Measurements from ENCODE around the gene DLG5. TPM values are rescaled to one million over a fixed set of nuclear protein-coding genes. Genes with fewer than 3 reads are reported as not detected.

The DLG5 gene
- total RNA-seq, 2 donors from 2014 or later, result 26.1 to 47.5 TPM

DNA sequence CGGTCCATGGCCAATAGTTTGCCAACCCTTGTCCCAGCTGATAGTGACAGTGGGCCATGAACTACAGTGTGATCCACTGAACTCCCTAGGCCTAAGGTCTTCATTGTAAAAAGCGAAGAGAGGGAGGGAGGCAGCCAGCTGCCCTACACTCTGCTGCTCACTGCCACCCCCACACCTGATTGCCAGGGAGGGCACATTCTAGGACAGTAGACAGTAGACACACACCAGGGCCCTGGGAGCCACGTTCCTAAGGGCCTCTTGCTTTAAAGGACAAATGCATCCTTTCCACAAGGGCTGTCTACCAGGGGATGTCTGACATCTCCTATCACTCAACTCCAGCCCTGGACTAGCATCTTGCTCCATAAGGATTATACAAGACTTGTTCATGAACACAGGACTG is 122.2 kb downstream of the DLG5 start:
- intact Hi-C loops (cut with DNase I), result no loop called here
- peaks cover 7% of the 10 kb centered on the region for H3K36me3 ChIP-seq

DNA sequence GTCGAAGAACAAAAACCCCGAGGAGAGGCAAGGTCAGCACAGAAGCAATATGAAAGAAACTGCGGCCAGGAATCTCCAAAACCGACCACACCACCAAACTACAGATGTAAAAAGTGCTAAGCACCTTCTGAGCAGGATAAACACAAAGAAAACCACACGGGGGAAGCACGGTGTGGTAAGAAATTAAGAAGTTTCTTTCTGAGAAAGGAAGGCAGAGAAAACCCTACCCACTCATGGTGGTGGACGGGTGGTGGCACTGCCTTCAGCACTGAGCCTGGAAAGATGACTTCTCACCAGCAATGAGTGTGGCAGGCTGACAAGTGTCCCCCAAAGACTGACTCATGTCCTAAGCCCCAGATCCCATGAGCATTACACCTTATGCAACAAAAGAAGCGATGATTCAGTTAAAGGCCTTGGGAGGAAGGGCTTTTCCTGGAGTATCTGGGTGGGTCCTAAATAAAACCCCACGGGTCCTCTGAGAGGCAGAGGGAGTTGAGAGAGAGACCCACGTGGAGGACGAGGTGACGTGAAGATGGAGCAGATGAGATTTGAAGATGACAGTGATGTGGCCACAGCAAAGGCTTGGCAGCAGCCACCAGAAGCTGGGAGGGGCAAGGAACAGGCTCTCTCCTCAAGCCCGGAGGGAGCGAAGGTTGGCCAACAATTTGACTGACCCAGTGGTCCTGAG is 124.9 kb downstream of the DLG5 start:
- Histone ChIP-seq H3K27ac (no peak overlapping the region), H3K4me3 (no peak overlapping the region), H3K9ac (ENCODE audit: low read depth in 2 of 2, low read length in 2 of 2) (no peak overlapping the region), H3K36me3 (peaks cover 7% of the 10 kb centered on the region), H3K9me3 (no peaks in the 10 kb centered on the region), H3K4me1 (no peaks in the 10 kb centered on the region), H3K27me3 (no peaks in the 10 kb centered on the region)
- TF ChIP-seq, protein P1, sequence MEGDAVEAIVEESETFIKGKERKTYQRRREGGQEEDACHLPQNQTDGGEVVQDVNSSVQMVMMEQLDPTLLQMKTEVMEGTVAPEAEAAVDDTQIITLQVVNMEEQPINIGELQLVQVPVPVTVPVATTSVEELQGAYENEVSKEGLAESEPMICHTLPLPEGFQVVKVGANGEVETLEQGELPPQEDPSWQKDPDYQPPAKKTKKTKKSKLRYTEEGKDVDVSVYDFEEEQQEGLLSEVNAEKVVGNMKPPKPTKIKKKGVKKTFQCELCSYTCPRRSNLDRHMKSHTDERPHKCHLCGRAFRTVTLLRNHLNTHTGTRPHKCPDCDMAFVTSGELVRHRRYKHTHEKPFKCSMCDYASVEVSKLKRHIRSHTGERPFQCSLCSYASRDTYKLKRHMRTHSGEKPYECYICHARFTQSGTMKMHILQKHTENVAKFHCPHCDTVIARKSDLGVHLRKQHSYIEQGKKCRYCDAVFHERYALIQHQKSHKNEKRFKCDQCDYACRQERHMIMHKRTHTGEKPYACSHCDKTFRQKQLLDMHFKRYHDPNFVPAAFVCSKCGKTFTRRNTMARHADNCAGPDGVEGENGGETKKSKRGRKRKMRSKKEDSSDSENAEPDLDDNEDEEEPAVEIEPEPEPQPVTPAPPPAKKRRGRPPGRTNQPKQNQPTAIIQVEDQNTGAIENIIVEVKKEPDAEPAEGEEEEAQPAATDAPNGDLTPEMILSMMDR (IDR thresholded peaks at IDR 0.05), result no peak
- intact Hi-C loops (cut with DNase I), result no loop called here
- no peak for DNase-seq

More for the DNA sequence above, 122.2 kb downstream of the DLG5 start:
- H3K9ac ChIP-seq (ENCODE audit: low read depth in 2 of 2, low read length in 2 of 2), result no peak overlapping the region
- H3K4me3 ChIP-seq, result no peak overlapping the region
- no peaks in the 10 kb centered on the region for H3K9me3 ChIP-seq
- no peak for DNase-seq
- TF ChIP-seq, protein P1 (IDR thresholded peaks at IDR 0.05), result no peak
- no peaks in the 10 kb centered on the region for H3K4me1 ChIP-seq
- H3K27ac ChIP-seq, result no peak overlapping the region
- H3K27me3 ChIP-seq, result no peaks in the 10 kb centered on the region

DNA sequence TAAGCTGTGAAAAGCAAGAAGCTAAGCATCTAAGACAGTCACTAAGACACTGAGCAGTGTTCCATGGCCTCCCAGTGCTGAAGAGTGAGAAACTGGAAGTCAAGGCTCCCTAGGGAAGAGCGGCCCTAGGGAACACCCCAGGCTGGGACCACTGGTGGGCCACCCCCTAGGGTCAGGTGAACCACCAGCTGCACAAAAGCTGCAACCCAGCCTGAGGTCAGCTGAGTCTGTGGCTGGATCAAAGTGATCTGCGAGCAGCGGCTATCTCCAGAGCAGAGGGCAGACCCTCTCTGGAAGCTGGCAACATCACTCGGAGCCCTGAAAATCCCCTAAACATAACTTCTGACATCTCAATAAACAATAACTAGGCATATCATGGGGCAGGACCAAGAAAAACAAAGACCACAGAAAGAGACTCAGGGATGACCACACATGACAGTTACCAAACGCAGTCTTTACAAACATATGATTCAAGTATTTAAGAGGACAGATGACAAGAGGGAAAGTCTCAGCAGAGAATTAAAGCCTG is 125.8 kb downstream of the DLG5 start:
- no peak for DNase-seq
- TF ChIP-seq, protein P1 (IDR thresholded peaks at IDR 0.05), result no peak
- intact Hi-C loops (cut with DNase I), result no loop called here
- Histone ChIP-seq H3K27me3 (no peaks in the 10 kb centered on the region), H3K4me1 (no peaks in the 10 kb centered on the region), H3K27ac (no peak overlapping the region), H3K9me3 (no peaks in the 10 kb centered on the region), H3K9ac (ENCODE audit: low read depth in 2 of 2, low read length in 2 of 2) (no peak overlapping the region), H3K4me3 (no peak overlapping the region), H3K36me3 (peaks cover 7% of the 10 kb centered on the region)

DNA sequence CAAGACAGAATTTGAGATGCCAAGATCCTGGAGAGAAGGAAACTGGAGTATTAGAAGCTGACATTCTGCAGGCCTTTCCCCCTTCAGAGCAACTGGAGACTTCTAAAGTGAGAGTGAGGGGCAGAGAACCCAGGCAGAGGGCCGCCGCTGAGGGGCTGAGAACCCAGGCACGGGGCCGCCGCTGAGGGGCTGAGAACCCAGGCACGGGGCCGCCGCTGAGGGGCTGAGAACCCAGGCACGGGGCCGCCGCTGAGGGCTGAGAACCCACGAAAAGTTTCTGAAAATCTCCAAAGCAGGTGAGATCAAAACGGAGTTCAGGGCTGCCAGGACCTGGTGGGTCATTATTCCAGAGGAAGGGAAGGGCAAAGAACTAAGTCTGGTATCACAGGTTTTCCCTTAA is 126.2 kb downstream of the DLG5 start:
- intact Hi-C loops (cut with DNase I), result no loop called here
- TF ChIP-seq, protein P1 (IDR thresholded peaks at IDR 0.05), result no peak
- H3K27ac ChIP-seq, result no peak overlapping the region
- no peak overlapping the region for H3K9ac ChIP-seq (ENCODE audit: low read depth in 2 of 2, low read length in 2 of 2)
- peaks cover 7% of the 10 kb centered on the region for H3K36me3 ChIP-seq
- no peaks in the 10 kb centered on the region for H3K9me3 ChIP-seq
- no peak for DNase-seq
- no peaks in the 10 kb centered on the region for H3K4me1 ChIP-seq
- H3K4me3 ChIP-seq, result no peak overlapping the region
- no peaks in the 10 kb centered on the region for H3K27me3 ChIP-seq

DNA sequence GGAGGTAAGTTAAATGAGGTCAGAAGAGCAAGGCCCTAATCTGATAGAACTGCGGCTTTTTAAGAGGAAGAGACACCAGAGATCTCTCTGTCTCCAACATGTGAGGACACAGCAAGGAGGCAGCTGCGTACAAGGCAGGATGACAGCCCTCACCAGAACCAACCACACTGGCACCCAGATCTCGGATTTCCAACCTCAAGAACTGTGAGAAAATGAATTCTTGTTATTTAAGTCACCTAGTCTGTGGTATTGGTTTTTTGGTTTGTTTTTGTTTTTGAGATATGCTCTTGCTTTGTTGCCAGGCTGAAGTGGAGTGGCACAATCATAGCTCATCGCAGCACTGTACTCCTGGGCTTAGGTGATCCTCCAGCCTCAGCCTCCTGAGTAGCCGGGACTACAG is 127.2 kb downstream of the DLG5 start:
- no peaks in the 10 kb centered on the region for H3K4me1 ChIP-seq
- intact Hi-C loops (cut with DNase I), result no loop called here
- no peak overlapping the region for H3K4me3 ChIP-seq
- no peaks in the 10 kb centered on the region for H3K27me3 ChIP-seq
- H3K27ac ChIP-seq, result no peak overlapping the region
- DNase-seq, result no peak
- peaks cover 7% of the 10 kb centered on the region for H3K36me3 ChIP-seq
- H3K9me3 ChIP-seq, result no peaks in the 10 kb centered on the region
- no peak overlapping the region for H3K9ac ChIP-seq (ENCODE audit: low read depth in 2 of 2, low read length in 2 of 2)
- TF ChIP-seq, protein P1 (IDR thresholded peaks at IDR 0.05), result no peak
